Measurements from ENCODE around the gene CSE1L.
"Not testable (repeated sequence)": the region's sequence is repeated elsewhere in the genome, so short reads cannot be mapped to it uniquely, and the experiment has no call there.

The CSE1L gene

GRCh38 chr20:49132995-49133478, 86.9 kb downstream of the CSE1L start:
- DNase-seq, result peak; percentile 61 to 63

- no peak for DNase-seq
These were observed 87.5 kb downstream of the CSE1L start for GRCh38 chr20:49133571-49133970.

- DNase-seq, result not testable (repeated sequence)
These were observed 88.7 kb downstream of the CSE1L start for GRCh38 chr20:49134797-49135196.

GRCh38 chr20:49136817-49137571, 90.9 kb downstream of the CSE1L start:
- DNase-seq, result no peak

- no peak for DNase-seq
These were observed 92.3 kb downstream of the CSE1L start for GRCh38 chr20:49138431-49138830.

- DNase-seq, result no peak
These were observed 94.3 kb downstream of the CSE1L start for GRCh38 chr20:49140411-49140810.

- no peak for DNase-seq
These were observed 94.7 kb downstream of the CSE1L start for GRCh38 chr20:49140834-49141233.
